Mesothelial cell of epicardium (in vitro differentiated cells): ENCODE data around the gene ZYG11A. TPM values are rescaled to one million over a fixed set of nuclear protein-coding genes. Genes with fewer than 3 reads are reported as not detected.
"Not testable (repeated sequence)": the region's sequence is repeated elsewhere in the genome, so short reads cannot be mapped to it uniquely, and the experiment has no call there.

Experiments used
- DNase-seq, 2 experiments: peaks; one replicate each; pipeline ENCODE4 v3.0.0; 2021; ENCODE audit warnings: low spot score in 2 of 2; ENCODE audit not compliant: unreplicated experiment in 2 of 2
- H3K27ac Mint-ChIP-seq: 2 replicates; pipeline ENCODE4 v1.8.0; 2021; ENCODE audit warnings: mixed read lengths
- H3K27me3 Mint-ChIP-seq: 2 replicates; pipeline ENCODE4 v1.8.0; 2021; ENCODE audit warnings: low read depth, mixed read lengths
- H3K36me3 Mint-ChIP-seq: 2 replicates; pipeline ENCODE4 v1.8.0; 2021; ENCODE audit warnings: mixed read lengths
- H3K4me1 Mint-ChIP-seq: 2 replicates; pipeline ENCODE4 v1.8.0; 2021; ENCODE audit warnings: mixed read lengths
- H3K4me3 Mint-ChIP-seq: 2 replicates; pipeline ENCODE4 v1.8.0; 2021; ENCODE audit warnings: mild to moderate bottlenecking, moderate library complexity, mixed read lengths
- H3K9me3 Mint-ChIP-seq: 2 replicates; pipeline ENCODE4 v1.8.0; 2021; ENCODE audit warnings: mixed read lengths
- total RNA-seq: library from RNA; stranded (reverse); gene quantifications from 3 replicates; pipeline ENCODE4 v1.2.1, GENCODE V29; 2021
- TF ChIP-seq, protein P1 (sequence below): fragments of 200-600 bp; sonication (generic); IDR thresholded peaks from one replicate; pipeline ENCODE4 v1.5.0; 2021; ENCODE audit warnings: antibody characterized with exemption; ENCODE audit not compliant: unreplicated experiment

Gene ZYG11A
- total RNA-seq, 1 donor from 2014 or later: not detected

DNA sequence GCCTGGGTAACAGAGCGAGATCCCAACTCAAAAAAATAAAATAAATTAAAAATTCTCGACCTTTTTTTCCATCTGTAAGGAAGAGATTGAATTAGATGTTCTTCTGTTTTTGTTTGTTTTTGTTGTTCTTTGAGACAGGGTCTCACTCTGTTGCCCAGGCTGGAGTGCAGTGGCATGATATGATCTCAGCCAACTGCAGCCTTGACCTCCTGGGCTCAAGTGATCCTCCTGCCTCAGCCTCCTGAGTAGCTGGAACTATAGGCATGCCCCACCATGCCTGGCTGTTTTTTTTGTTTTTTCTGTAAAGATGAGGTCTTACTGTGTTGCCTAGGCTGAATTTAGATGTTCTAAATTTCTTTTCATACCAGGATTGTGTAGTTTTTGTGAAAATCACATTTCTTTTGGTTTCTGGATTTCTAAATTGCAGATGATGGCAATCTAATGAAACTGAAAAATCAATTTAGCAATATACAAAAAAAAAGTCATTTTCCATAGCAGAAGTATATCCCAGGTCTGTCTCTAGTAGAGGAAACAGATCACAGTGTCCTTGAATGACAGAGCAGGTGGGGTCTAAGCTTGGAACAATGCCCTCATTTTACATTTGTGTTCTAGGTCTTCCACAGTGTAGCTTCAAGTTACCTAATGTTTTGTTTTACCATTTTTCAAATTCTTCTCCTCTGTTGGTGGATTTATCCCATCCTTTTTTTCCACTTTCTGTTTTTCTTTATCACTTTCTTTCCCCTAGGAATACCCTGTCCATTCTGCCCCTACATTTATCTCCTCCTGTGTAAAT, 20.3 kb downstream of the ZYG11A start:
- no peaks in the 10 kb centered on the region for H3K9me3 Mint-ChIP-seq
- TF ChIP-seq, protein P1, sequence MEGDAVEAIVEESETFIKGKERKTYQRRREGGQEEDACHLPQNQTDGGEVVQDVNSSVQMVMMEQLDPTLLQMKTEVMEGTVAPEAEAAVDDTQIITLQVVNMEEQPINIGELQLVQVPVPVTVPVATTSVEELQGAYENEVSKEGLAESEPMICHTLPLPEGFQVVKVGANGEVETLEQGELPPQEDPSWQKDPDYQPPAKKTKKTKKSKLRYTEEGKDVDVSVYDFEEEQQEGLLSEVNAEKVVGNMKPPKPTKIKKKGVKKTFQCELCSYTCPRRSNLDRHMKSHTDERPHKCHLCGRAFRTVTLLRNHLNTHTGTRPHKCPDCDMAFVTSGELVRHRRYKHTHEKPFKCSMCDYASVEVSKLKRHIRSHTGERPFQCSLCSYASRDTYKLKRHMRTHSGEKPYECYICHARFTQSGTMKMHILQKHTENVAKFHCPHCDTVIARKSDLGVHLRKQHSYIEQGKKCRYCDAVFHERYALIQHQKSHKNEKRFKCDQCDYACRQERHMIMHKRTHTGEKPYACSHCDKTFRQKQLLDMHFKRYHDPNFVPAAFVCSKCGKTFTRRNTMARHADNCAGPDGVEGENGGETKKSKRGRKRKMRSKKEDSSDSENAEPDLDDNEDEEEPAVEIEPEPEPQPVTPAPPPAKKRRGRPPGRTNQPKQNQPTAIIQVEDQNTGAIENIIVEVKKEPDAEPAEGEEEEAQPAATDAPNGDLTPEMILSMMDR: no peak
- no peaks in the 10 kb centered on the region for H3K36me3 Mint-ChIP-seq
- no peak overlapping the region for H3K4me3 Mint-ChIP-seq
- H3K27ac Mint-ChIP-seq: no peak overlapping the region
- H3K27me3 Mint-ChIP-seq: no peaks in the 10 kb centered on the region
- no peak for DNase-seq
- peaks cover 13% of the 10 kb centered on the region for H3K4me1 Mint-ChIP-seq

DNA sequence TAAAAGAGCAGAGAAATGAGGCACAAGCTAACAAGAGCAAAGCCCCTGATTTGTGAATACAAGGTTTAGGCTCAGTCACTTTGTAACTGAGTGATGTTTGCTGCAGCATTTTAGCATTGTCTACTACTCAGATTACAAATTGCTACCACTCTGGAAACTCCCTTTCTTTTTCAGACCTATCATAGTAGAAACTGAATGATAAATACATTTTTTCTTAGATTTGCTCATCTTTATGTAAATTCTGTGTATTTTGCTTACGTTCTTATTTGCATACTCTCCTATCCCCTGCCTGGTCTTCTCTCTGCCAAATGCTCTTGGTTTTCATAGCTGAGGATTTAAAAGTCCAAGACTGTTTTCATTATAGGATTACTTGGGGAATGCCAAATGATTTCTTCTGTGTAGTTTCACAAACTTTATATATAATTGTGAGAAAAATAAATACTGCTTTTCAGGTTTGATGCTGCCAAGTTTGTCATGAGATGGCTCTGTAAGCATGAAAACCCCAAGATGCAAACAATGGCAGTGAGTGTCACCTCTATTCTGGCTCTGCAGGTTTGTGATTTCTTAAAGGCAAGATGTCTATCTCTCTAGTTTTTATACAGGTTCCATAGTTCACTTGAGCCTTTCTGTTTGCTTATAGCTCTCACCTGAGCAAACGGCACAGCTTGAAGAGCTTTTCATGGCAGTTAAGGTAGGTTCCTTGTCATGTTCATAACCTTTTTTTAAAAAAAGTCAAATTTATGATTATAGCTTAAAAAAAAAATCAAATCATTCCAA, 24.7 kb downstream of the ZYG11A start:
- Mint-ChIP-seq H3K4me3 (no peak overlapping the region), H3K27me3 (no peaks in the 10 kb centered on the region), H3K4me1 (peaks cover 6% of the 10 kb centered on the region), H3K9me3 (no peaks in the 10 kb centered on the region), H3K27ac (no peak overlapping the region), H3K36me3 (no peaks in the 10 kb centered on the region)
- TF ChIP-seq, protein P1: no peak
- no peak for DNase-seq

DNA sequence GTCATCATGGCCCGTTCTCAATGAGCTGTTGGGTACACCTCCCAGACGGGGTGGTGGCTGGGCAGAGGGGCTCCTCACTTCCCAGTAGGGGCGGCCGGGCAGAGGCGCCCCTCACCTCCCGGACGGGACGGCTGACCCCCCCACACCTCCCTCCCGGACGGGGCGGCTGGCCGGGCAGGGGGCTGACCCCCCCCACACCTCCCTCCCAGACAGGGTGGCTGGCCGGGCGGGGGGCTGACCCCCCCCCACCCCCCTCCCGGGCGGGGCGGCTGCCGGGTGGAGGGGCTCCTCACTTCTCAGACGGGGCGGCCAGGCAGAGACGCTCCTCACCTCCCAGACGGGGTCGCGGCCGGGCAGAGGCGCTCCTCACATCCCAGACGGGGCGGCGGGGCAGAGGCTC, 27.2 kb downstream of the ZYG11A start:
- not testable (repeated sequence) for H3K27me3 Mint-ChIP-seq, H3K4me3 Mint-ChIP-seq, H3K4me1 Mint-ChIP-seq, H3K9me3 Mint-ChIP-seq, H3K36me3 Mint-ChIP-seq, H3K27ac Mint-ChIP-seq, DNase-seq

DNA sequence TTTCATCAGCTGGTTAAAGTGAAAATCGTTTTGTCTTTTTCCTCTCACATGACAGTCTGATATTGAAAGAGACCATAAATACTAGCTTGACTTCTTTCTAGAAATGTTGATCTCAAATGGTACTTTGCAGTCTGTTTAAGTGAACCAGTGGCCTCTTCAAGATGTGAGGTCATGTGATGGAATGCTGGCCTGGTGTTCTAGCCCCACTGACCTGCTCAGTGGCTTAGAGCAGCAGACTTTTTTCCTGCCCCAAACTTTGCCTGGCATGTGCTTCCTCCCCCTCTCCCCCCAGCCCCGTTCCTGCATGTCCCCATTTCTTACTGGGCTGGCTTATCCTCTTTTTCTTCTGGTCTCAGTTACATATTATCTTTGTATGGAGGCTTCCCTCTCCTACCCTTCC, 34.3 kb downstream of the ZYG11A start:
- Mint-ChIP-seq H3K4me3 (no peak overlapping the region), H3K9me3 (no peaks in the 10 kb centered on the region), H3K27ac (no peak overlapping the region), H3K36me3 (no peaks in the 10 kb centered on the region), H3K4me1 (no peaks in the 10 kb centered on the region), H3K27me3 (no peaks in the 10 kb centered on the region)
- TF ChIP-seq, protein P1: no peak
- DNase-seq: no peak

DNA sequence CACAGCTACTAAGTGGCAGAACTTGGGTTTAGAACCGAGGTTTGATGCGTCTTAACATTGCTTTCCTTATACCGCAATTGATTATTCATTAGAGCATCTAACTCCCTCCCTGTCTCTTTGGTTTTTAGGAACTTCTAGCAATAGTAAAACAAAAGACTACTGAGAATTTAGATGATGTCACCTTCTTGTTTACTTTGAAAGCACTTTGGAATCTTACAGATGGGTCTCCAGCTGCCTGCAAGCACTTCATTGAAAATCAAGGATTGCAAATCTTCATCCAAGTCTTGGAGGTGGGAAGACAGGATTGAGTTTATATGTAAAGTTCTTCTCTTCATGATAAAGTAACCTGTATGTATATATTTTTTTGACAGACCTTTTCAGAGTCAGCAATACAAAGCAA, 35.0 kb downstream of the ZYG11A start:
- Mint-ChIP-seq H3K9me3 (no peaks in the 10 kb centered on the region), H3K36me3 (no peaks in the 10 kb centered on the region), H3K27me3 (no peaks in the 10 kb centered on the region), H3K4me1 (no peaks in the 10 kb centered on the region), H3K4me3 (no peak overlapping the region), H3K27ac (no peak overlapping the region)
- TF ChIP-seq, protein P1: no peak
- DNase-seq: no peak

DNA sequence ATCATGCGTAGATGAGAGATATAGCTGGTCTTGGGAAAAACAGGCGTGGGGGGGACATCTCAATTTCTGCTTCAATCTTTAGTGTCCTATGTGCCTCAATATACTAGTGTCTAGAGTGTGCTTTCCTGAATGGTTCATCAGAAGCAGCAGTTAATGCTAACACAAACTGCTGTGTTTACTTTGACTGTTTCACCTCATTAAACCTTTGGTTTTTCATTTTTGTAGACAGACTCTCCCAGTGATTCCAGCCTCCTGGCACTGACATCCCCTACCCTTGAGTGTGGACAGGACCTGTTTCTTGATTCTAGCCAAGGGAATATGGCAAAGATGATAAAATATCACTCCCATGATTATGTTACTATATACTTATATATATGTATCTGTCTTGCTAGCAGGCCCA, 37.6 kb downstream of the ZYG11A start:
- Mint-ChIP-seq H3K4me3 (no peak overlapping the region), H3K27ac (no peak overlapping the region), H3K36me3 (no peaks in the 10 kb centered on the region), H3K27me3 (no peaks in the 10 kb centered on the region), H3K9me3 (no peaks in the 10 kb centered on the region), H3K4me1 (no peaks in the 10 kb centered on the region)
- TF ChIP-seq, protein P1: no peak
- DNase-seq: no peak
